ENCODE results near the gene RASGEF1B.

DNA sequence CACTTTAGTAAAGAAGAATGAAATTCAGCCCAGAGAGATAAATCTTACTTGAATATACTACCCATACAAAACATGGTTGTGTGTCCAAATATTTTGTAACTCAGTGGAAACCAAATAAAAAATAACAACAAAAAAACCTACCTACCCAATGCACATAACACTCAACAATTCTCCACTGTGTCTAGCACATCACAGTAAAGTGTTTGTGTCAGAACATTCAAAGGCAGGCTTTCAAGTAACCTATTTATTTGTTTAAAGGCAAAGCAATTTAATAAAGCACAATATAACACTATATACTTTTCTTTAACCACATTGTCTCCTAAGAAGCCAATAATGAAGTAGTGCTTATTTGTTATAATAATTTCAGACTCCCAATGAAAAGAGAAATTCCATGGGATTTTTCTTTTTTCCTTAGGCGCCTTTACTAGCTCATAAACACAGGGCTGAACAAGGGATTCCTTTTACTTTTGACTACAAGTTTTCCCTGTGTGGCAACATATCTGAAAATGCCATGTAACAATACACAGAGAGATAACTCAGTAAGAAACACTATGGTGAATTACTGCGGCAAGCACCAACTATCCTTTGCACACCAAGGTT is 13.7 kb downstream of the RASGEF1B start:
- TF ChIP-seq, protein P1, sequence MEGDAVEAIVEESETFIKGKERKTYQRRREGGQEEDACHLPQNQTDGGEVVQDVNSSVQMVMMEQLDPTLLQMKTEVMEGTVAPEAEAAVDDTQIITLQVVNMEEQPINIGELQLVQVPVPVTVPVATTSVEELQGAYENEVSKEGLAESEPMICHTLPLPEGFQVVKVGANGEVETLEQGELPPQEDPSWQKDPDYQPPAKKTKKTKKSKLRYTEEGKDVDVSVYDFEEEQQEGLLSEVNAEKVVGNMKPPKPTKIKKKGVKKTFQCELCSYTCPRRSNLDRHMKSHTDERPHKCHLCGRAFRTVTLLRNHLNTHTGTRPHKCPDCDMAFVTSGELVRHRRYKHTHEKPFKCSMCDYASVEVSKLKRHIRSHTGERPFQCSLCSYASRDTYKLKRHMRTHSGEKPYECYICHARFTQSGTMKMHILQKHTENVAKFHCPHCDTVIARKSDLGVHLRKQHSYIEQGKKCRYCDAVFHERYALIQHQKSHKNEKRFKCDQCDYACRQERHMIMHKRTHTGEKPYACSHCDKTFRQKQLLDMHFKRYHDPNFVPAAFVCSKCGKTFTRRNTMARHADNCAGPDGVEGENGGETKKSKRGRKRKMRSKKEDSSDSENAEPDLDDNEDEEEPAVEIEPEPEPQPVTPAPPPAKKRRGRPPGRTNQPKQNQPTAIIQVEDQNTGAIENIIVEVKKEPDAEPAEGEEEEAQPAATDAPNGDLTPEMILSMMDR (IDR thresholded peaks at IDR 0.05): no peak
- no peak for TF ChIP-seq POLR2A (IDR thresholded peaks at IDR 0.05)

Data from thyroid gland (tissue), 4 donors.